CD4-positive, alpha-beta T cell treated with Interleukin-1 beta for 1 hour (primary cell): Measurements from ENCODE around the gene VSTM2B.
"Not testable (repeated sequence)": the region's sequence is repeated elsewhere in the genome, so short reads cannot be mapped to it uniquely, and the experiment has no call there.

Experiments used
- DNase-seq, 2 donors: peaks; one replicate each; pipeline ENCODE4 v3.0.0-alpha.2; 2020 to 2022

Gene VSTM2B

DNA sequence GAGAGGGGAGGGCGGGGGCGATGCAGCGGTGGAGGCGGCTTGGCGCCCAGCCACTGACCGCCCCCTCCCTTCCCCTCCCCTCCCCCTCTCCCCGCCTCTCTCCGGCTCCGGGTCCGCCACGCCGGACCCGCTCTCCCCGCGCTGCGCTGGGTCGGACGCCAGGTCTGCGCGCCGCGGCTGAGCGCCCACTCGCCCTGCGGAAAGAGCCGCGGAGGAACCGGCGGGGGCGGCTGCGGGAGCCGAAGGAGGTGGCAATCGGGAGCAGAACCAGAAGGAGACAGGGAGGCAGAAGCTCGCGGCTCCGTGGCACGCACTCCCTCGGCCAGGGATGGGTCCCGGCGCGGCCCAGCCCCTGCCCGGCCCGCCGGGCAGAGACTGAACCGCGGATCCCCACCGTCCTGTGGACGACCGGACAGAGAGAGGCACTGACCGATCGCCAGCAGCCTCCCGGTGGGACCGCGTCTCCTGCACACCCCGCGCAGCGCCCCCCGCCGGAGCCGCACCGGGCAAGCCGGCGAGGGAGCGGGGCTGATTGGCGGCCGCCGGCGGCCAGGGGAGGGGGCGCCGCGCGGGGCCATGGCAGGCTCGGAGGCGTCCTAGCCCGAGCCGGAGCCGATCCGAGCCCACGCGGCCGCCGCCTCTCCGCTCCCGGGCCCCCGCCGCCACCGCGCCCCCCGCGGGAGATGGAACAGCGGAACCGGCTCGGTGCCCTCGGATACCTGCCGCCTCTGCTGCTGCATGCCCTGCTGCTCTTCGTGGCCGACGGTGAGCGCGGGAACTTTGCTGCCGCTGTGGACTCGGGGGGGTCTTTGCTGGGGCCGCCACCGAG lies at the start of gene VSTM2B:
Gene VSTM2B (plus strand): TSS at position 94 of the 829 bp plus-strand sequence. CDS start 590 bp downstream, at position 684.
- no peak for DNase-seq

DNA sequence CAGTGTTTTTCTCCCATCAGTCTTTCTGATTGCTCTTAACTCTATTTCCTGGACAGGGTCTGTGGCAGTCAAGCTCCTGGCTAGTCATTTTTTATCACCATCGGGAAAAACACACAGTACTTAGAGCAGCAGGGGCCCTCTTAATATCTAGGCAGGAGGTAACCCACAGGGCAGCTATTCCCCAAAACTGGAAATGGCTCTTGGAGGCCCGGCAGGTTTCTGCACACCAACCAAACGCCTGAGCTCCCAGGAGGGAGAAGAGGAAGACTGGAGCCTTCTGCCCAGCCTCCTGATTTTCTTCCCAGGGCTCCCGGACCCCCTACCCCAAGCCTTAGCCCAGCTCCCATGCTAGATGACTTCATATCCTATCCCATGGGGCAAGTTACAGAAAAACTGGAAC lies 49.3 kb upstream of the VSTM2B start:
- DNase-seq = no peak

DNA sequence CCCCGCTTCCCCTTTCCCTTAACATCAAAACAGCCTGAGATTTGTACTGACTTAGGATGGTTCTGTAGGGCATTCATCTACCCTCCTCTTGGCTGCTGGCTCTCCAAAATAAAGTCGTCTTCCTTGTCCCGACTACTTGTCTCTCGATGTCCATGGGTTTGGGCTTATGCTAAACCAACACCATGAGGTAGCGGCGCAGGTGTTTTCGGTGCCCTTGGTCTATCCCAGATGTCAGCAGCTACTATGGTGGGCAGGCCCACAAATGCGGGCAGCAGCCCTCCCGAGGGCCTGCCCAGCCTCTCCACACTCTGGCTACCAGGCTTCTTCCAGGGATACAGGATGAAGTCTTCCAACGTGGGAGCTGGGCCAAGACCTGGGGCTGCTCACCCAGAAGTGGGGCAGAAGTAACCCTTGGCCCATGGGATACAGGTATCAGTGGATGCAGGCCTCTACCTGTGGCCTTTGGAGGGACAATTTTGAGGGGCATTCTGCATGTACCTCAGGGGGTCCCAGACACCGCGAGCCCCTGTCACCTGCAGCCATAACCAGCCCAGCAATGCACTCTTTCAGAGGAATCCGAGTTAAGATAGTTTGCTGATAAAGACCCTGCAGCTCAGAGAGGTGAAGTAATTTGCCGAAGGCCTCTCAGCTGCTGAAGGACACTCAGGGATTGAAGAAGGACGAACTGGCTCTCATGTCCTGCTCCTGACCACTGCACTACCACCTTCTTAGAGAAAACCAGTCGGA lies 47.8 kb upstream of the VSTM2B start:
- no peak for DNase-seq

DNA sequence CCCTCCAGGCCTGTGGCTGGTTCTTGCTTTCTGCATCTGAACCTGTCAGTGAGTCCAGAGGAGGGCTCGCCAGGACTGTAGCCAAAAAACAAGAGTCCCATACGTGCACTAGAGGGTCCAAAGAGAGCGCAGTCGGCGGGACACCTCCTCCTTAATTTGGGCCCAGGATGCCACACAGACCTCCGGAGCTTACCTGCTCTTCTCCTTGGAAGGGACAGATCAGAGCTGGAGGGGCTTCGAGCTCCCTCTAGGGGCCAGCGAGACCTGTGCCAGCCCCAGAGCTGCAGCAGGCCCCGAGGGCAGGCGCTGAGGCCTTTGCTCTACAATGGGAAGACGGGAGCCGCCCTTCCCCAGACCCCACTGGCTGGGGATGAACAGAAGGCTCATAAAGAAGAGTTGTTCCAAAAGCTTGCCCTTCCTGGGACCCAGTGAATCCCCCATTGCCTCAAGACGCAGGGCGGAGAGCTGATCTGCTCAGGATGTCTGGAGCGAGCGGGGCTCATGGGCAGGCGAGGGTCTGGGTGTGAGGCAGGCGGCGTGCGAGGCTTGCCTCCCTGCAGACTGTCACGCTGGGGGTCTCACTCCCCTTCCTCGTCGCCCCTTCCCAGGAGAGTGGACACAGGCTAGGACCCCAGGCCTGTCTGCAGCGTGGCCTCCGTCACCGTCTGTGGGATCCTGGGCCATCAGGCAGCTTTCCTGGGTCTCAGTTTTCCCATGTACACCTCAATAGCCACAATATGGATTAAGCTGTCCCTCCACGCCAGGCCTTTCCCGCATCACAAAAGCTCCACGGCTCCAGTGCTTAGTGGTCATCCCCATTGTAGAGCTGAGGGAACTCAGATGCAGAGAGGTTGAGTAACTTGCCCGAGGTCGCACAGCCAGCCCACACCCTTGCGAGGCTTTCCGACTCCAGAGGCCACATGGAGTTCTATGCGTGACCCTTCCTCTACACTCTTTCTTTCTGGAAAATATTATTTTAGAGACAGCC lies 46.9 kb upstream of the VSTM2B start:
- no peak for DNase-seq

DNA sequence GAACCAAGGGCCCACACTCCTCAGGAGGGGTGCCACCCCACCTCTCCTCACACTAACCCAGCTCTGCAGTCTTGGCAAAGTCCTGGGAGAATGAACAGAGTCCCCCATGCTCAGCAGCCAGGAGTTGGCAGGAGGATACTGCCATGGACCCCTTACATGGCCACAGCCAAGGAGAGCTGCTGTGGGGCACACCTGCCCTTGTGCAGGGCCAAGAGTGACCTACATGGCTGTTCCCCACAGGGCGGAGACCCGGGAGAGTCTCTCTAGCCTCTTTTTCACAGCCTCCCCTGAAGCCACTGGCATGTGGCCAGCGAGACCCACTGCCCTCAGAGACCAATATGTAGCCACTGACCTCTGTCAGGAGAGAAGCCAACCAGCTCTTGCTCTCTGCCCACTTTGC lies 45.9 kb upstream of the VSTM2B start:
- DNase-seq = no peak

DNA sequence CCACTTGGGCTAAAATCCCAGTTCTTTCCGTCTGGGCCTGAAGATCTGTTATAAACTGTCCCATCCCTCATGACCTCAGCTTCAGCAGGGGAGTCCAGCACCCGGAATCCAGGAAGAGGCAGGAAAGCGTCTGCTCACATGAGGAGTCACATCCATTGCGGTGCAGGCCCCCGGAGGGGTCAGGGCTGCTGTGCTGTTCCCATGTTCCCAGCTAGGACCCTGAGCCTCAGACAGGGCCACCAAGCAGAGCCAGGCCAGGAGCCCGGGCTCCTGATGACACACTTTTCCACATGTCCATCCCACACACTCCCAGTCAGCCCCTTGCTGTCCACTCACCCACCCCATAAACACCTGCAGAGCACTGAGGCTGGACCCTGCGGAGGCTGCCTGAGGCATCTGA lies 45.3 kb upstream of the VSTM2B start:
- no peak for DNase-seq

DNA sequence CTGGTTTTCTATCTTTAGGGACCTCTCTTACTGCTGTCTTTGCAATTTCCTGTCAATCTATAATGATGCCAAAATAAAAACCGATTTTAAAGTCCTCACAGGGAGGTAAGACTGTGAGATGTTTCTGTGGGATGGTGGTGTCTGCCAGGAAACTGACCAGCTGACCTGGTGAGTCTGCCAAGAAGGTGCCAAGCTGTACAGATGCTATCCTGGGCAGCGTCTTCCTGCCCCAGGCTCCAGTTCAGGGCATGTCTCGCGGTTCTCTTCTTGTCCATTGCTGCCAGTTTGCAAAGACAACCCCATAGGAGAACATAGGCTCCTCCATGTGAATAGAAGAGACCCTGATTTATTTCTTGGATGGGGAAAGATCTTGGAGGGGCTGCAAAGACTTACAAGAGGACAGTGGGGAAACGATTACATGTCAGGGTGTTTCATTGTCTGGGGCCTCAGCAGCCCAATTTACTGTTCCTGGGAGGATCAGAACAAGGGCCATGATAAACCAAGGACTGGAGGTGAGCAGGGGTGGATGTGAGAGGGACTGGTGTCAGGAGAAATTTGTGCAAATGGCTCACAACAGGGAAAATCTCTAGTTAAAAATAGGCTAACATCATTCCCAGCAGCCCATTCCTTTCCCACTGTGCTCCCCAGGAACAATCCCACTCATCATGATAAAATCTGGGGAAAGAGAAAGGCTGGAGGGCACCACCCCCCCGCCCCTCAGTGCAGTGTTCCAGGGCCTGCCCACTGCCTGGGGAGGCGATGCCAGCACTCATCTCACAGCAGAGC lies 42.7 kb upstream of the VSTM2B start:
- no peak for DNase-seq

DNA sequence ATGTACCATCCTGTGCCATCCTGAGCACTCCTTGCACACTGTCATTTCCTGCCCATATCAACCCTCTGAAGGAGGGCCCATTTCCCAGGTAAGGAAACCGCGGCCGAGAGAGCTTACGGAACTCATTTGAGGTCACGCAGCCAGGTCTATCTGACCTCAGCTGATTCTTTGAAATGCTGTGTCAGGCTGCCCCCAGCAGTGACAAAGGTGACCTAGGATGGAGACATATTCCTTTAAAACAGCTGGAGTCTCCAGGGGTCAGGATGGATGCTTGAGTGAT lies 42.2 kb upstream of the VSTM2B start:
- DNase-seq = no peak

DNA sequence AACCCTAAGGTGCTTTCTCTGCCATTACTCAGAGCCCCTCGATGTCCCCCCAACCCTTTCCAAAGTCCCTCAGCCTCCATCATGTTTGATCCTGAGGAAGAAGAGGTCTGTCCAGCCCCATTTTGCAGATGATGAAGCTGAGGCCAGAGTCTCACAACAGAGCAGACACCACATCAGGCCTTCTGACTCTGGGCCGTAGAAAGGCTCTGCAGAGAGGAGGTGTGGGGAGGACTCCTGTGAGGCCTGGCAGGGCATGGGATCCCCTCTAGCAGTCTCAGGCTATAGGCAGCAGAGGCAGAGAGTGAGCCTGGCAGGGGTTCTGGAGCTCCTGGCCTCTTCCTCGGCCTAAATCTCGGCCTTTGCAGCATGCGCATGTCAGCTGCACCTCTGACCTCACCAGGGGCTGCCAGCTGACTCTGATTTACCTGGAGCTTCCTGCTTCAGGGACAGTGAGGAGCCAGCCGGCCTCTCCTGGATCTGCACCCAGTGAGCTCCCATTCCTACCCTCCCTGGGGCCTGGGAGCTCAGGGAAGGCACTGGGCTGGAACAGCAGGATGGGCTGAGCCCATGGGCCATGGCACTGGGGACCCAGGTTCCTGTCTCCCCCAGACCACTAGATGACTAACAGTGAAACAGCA lies 41.7 kb upstream of the VSTM2B start:
- DNase-seq = no peak

DNA sequence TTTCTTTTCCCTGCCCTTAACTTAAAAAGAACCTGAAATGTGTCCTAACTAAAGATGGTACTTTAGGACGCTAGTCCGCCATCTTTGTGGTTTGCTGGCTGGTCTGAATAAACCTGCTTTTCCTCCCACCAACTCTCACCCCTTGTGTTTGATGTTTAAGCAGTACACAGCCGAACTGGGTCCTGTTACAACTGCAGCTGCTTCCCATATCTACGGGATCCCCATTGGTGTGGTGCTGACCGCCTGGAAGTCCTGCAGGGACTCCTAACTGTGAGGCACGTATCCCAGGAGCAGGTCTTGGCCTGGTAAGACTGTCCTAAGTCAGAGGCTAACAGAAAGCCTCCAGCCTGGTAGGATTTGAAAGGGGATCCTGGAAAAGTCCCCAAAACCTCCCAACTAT lies 40.9 kb upstream of the VSTM2B start:
- no peak for DNase-seq

DNA sequence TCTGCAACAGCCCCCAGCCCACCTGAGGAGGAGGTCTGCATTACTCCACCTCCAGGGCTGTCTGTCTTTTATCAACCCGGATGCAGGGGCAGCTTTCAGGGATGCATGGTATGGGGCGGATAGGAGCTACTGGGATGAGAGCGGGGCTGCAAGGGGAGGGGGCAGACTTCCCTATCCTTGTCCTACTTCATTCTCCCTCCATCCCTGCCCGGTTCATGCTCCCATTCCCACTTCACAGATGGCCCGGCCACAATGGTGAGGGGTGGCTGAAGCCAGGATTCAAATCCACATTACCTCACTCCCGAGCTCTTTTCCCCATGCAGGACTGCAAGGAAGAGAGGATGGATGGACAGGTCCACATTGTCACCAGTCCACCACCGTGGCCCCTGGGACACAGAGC lies 40.5 kb upstream of the VSTM2B start:
- no peak for DNase-seq

DNA sequence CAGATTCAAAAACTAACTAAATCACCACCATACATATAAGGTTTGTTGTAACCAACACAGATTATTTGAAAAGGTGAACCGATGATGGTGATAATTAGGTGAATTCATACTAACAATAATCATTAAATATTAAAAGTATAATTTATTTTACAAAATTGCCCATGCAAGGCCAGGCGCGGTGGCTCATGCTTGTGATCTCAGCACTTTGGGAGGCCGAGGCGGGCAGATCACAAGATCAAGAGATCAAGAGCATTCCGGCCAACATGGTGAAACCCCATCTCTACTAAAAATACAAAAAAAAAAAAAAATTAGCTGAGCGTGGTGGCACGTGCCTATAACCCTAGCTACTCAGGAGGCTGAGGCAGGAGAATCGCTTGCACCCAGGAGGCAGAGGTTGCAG lies 38.8 kb upstream of the VSTM2B start:
- not testable (repeated sequence) for DNase-seq

DNA sequence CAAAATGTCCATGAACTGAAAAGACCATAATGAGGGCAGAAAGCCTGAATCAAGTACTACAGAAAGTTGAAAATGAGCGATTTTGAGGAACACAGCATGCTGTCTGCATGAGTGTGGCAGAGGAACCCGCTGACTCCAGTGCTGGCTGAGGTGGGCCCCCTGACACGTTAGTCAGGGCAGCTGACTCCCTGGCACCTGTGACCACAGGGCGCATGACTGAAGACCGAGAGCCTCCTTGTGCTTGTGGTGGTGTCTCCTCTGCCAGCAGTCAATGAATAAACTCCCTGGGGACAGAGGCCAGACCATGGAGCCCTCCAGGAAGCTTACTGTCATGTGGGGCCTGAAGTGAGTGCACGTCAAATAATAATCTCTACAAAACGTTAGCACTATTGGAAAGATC lies 38.4 kb upstream of the VSTM2B start:
- no peak for DNase-seq

DNA sequence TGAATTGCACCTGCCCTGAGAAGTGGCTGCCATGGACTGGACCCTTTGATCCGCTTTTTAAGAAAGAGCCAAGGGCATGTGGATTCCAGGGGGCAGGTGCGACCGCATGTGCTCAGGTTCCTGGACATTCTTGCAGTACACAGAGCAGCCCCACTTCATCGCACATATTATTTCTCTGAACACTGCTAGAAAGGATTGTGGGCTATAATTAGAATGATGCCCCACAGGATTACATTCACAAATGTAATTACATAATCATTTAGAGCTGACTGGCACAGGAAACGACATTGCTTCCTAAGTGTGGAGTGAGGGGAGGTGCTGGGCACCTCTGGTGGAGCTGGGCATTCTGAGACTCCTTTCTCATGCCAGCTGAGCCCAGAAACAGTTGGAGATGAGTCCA lies 37.5 kb upstream of the VSTM2B start:
- no peak for DNase-seq

DNA sequence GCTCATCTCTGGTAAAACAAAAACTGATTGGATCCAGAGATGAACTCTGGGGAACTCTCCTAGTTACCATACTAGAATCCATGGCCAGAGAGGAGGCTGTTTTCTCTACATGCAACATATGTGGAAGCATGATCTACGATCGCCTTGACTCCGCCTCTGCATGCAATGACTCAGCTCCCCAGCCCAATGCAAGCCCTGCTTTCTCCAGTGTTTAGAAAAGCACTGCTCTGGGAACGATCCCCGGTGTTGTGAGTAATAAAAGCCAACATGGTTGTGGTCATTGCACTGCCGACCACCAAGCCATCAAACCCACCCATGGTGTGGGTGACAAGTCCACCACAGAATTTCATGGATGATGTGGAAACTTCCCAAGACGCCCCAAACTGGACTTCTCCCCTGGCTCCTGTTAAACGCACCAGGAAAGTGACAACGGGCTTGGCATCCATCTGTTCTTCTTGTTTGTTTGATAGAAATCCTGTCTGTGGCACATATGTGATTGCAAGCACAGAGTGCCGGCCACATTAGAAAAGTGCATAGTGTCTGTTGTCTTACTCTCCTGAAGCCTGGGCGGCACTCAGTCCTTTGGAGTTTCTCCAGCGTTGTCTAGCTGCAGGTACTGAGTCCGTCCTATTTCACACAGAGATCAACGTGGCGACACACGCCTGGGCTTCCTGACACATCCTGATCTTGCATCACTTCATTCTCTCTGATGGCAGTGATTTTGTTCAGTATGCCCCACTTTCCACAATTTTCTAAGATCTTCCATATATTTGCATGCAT lies 36.4 kb upstream of the VSTM2B start:
- no peak for DNase-seq

DNA sequence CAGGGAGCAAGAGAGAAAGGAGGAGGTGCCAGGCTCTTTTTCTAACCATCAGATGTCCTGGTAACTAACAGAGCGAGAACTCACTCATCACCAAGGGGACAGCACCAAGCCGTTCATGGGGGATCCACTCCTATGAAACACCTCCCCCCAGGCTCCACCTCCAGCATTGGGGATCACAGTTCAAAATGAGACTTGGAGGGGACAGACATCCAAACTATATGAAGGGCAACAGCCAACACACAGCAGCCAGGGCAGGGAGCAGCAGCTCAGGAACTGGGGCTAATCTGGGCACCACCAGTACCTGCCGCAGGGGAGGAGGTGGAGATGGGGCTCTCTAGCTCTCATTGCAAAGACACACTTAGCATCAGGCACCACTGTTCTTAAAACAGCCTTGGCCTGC lies 34.3 kb upstream of the VSTM2B start:
- no peak for DNase-seq

DNA sequence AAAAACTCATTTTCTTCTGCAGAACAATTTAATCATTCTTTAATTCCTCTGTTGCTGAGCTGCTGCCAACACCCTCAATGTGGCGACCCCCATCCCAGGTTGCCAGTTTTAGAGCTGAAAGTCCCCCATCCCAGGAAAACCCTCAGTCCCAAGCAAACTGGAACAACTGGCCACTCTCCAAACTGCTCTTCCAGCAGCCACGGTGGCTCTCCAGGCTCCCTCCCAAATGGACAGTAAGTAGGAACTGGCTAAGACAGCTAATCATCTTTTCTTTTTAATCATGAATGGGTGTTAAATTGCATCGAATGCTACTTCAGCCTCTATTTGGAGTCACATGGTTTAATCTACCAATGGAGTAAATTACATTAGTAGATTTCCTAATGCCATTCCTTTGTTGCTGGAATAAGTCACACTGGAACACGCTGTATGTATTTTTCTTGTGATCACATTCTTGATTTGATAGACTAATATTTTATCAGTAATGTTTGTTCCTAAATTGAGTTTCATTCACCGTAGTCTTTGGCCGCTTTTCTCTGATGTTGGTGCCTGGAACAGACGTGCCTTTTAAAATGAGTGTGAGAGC lies 33.7 kb upstream of the VSTM2B start:
- no peak for DNase-seq

DNA sequence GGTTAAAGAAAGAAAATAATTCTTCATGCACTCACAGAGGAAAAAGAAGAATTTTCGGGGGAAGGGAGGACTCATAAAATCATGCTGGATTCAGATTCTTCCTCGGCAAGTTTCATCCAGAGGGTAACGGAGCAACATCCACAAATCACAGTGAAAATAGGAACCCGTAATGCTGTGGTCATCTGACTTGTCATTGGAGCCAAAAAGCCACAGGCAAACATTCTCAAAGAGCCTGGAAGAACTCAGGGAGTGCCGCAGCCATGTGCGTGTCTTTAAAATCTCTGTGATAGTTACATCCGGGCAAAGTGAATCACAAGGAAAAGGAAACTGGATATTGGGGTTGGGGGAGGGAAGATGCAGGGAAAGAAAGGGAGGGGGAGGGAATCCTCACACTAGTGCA lies 33.0 kb upstream of the VSTM2B start:
- DNase-seq = no peak

DNA sequence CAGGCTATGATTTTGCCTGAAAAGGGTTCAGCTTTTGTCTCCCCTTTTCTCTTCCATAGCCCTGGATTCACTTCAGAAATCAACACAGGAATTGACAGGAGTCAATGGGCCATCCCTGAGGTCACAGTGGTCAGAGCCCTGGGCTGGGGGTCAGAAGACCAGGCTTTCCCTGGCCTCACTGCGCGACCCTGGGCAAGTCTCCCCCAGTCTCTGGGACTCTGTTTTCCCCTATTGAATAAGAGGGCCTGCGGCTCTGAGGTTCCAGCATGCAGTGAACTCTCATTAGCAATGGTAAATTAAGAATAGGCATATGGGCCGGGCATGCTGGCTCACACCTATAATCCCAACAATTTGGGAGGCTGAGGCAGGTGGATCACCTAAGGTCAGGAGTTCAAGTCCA lies 30.7 kb upstream of the VSTM2B start:
- no peak for DNase-seq

DNA sequence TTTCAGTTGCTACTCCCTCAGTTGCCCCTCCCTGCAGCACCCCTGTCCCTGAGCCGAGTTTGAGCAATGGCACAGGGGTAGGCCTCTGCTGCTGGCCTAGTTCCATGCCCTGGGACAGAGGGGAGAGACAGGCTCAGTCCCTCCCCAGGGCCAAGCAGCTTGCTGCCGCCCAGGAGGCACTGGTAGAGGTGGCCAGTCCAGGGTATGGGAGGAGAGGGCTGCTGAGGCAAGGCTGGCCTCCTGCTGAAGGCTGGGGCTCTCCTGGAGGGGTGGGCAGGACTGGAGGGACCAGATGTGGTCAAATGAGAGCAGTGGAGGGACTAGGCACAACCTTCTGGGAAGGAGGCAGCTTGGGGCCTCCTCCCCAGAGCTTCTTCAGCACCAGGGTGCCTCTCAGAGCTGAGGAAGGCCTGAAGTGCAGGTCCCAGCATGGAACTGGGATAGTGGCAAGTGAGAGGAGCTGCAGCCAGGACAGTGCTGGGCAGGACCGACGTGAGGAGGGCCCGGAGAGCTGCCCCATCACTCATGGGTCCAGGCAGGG lies 29.8 kb upstream of the VSTM2B start:
- DNase-seq = no peak

DNA sequence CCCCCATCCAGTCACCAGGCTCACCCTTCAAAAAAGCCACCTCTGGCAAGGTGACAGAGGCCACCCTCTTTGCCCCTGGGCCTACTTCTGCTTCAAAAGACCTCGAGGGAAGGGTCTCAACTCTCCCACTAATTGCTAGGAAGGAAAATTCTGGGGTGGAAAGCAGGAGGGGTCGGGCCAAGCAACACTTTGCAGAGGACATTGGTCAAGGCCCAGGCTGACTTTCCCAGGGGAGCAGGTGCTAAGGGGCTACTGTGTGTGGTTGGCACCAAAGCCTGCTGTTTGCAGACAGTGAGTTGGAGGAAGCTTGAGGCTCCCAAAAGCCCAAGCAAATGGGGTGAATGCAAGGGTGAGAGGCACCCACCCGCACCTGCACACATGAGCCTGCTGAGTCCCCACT lies 28.6 kb upstream of the VSTM2B start:
- DNase-seq = no peak
